ENCODE results near the gene ASIC2.

GRCh38 chr17:33131620-33132019 lies 161.5 kb downstream of the ASIC2 start:
- no peak for TF ChIP-seq EZH2 (IDR thresholded peaks at IDR 0.05; ENCODE audit: insufficient read depth, low read length)
- TF ChIP-seq CTCF (IDR thresholded peaks at IDR 0.05; ENCODE audit: insufficient read depth, low read depth, low read length) = no peak

All from astrocyte (in vitro differentiated cells and primary cell).